K562 (cell line): ENCODE results near the gene RFC2. TPM values are rescaled to one million over a fixed set of nuclear protein-coding genes. Genes with fewer than 3 reads are reported as not detected.

Source experiments
- ATF1 ChIP-seq, 2 experiments: fragments of 450-650 bp in 1 of 2; IDR thresholded peaks; 2 replicates each; pipeline ENCODE4 v1.6.1; 2016; ENCODE audit warnings: missing compliant biosample characterization in 1 of 2, missing genetic modification characterization in 1 of 2
- BHLHE40 ChIP-seq: IDR thresholded peaks from 2 replicates; pipeline ENCODE4 v1.6.1; 2011; ENCODE audit warnings: low read length, improper control_type of control experiment
- CEBPG ChIP-seq, 3 experiments: fragments of 200-800 bp in 1 of 3; sonication (Bioruptor generic) in 1 of 3; sonication (generic) in 1 of 3; formaldehyde crosslinking in 1 of 3; IDR thresholded peaks in 2 of 3; conservative IDR thresholded peaks in 1 of 3; 2 replicates each; pipeline versions ENCODE4 v1.6.1 to v1.8.0; 2016 to 2022; ENCODE audit warnings: missing compliant biosample characterization in 2 of 3, missing genetic modification characterization in 2 of 3, mild to moderate bottlenecking in 1 of 3, missing genetic modification reagents in 1 of 3
- ETV6 ChIP-seq, 3 experiments: fragments of 150-350 bp in 1 of 3; sonication (generic) in 1 of 3; formaldehyde crosslinking in 1 of 3; IDR thresholded peaks; 2 replicates each; pipeline versions ENCODE4 v1.6.1 to v1.8.0; 2014 to 2022; ENCODE audit warnings: borderline replicate concordance in 2 of 3, low read depth in 2 of 3, antibody characterized with exemption in 1 of 3, low read length in 1 of 3, mild to moderate bottlenecking in 1 of 3, missing genetic modification reagents in 1 of 3
- GATAD2A ChIP-seq: fragments of 450-650 bp; IDR thresholded peaks from 2 replicates; pipeline ENCODE4 v1.6.1; 2017
- HDAC1 ChIP-seq, 2 experiments: fragments of 450-650 bp; IDR thresholded peaks; 2 replicates each; pipeline ENCODE4 v1.6.1; 2016 to 2017; ENCODE audit warnings: inconsistent platforms in 1 of 2, mild to moderate bottlenecking in 1 of 2, moderate library complexity in 1 of 2
- L3MBTL2 ChIP-seq: fragments of 450-650 bp; IDR thresholded peaks from 2 replicates; pipeline ENCODE4 v1.6.1; 2016; ENCODE audit warnings: mild to moderate bottlenecking, moderate library complexity
- MAZ ChIP-seq, 2 experiments: fragments of 450-650 bp in 1 of 2; sonication (generic) in 1 of 2; formaldehyde crosslinking; IDR thresholded peaks in 1 of 2; conservative IDR thresholded peaks in 1 of 2; 2 replicates each; pipeline versions ENCODE4 v1.4.0 to v1.5.0; 2020; ENCODE audit warnings: mild to moderate bottlenecking in 1 of 2, missing genetic modification reagents in 1 of 2
- MTA3 ChIP-seq: fragments of 450-650 bp; formaldehyde crosslinking; IDR thresholded peaks from 2 replicates; pipeline ENCODE4 v1.6.1; 2017; ENCODE audit warnings: mild to moderate bottlenecking, borderline replicate concordance
- PHTF2 ChIP-seq: fragments of 250-450 bp; sonication (Bioruptor Pico); IDR thresholded peaks from 2 replicates; pipeline ENCODE4 v1.5.0; 2021; ENCODE audit warnings: mild to moderate bottlenecking
- PURB ChIP-seq: sonication (generic); formaldehyde crosslinking; IDR thresholded peaks from 2 replicates; pipeline ENCODE4 v1.9.0; 2021; ENCODE audit warnings: low read depth, mild to moderate bottlenecking, missing genetic modification reagents
- SMAD2 ChIP-seq: fragments of 150-350 bp; IDR thresholded peaks from 2 replicates; pipeline ENCODE4 v1.6.1; 2014; ENCODE audit warnings: low read depth, mild to moderate bottlenecking, low read length
- SMC3 ChIP-seq: conservative IDR thresholded peaks from 2 replicates; pipeline ENCODE4 v1.6.1; 2011; ENCODE audit warnings: low read depth, low read length, improper control_type of control experiment; ENCODE audit not compliant: insufficient read depth
- SPI1 ChIP-seq: IDR thresholded peaks from 2 replicates; pipeline ENCODE4 v1.6.1; 2011; ENCODE audit warnings: low read depth, low read length, control low read depth, borderline replicate concordance
- TAF9B ChIP-seq: fragments of 450-650 bp; IDR thresholded peaks from 2 replicates; pipeline ENCODE4 v1.6.1; 2018; ENCODE audit warnings: mild to moderate bottlenecking; ENCODE audit not compliant: partially characterized antibody
- TCFL5 ChIP-seq: fragments of 250-450 bp; sonication (Bioruptor Pico); conservative IDR thresholded peaks from 2 replicates; pipeline ENCODE4 v1.6.1; 2021; ENCODE audit warnings: mild to moderate bottlenecking, moderate library complexity, matching md5 sums
- TSC22D4 ChIP-seq: fragments of 450-650 bp; IDR thresholded peaks from 2 replicates; pipeline ENCODE4 v1.6.1; 2016; ENCODE audit warnings: missing genetic modification characterization, missing biosample characterization, control low read depth
- XRCC5 ChIP-seq: fragments of 200-400 bp; formaldehyde crosslinking; IDR thresholded peaks from 2 replicates; pipeline ENCODE4 v1.6.1; 2017; ENCODE audit warnings: low read depth, mild to moderate bottlenecking, low read length
- ZFX ChIP-seq: sonication (generic); formaldehyde crosslinking; IDR thresholded peaks from 2 replicates; pipeline ENCODE4 v1.8.0; 2022; ENCODE audit warnings: mild to moderate bottlenecking, missing genetic modification reagents, moderate library complexity
- ZNF282 ChIP-seq: sonication (generic); formaldehyde crosslinking; IDR thresholded peaks from 2 replicates; pipeline ENCODE4 v1.8.1; 2023; ENCODE audit warnings: missing genetic modification reagents
- ZNF316 ChIP-seq: fragments of 450-650 bp; IDR thresholded peaks from 2 replicates; pipeline ENCODE4 v1.6.1; 2016
- polyA plus RNA-seq, 8 experiments: library from polyadenylated mRNA; depleted of rRNA in 4 of 8; stranded (reverse) in 5 of 8; unstranded in 3 of 8; fragments of >200 nt; fragmentation: Nextera tagmentation in 2 of 8; fragmentation: Illumina TruSeq in 1 of 8; extraction: Ambion mirVana in 2 of 8; extraction: Trizol in 1 of 8; gene quantifications; 2 replicates each; pipeline versions ENCODE4 v1.2.1 to v1.2.3, GENCODE V29; 2011 to 2014; ENCODE audit warnings: inconsistent platforms in 1 of 8, missing spikeins in 1 of 8
- total RNA-seq, 7 experiments: library from RNA; depleted of rRNA in 6 of 7; stranded (reverse); fragments of >200 nt in 6 of 7; fragmentation: Illumina TruSeq in 2 of 7; extraction: Trizol in 2 of 7; gene quantifications; 2 replicates each; pipeline versions ENCODE4 v1.2.1 to v1.2.3, GENCODE V29; 2011 to 2021; ENCODE audit warnings: low replicate concordance in 1 of 7
- TF ChIP-seq, protein P1 (sequence below), 2 experiments: IDR thresholded peaks; 2 replicates each; pipeline ENCODE4 v1.6.1; 2011; ENCODE audit warnings: borderline replicate concordance in 1 of 2, control low read depth in 1 of 2, low read depth in 1 of 2, low read length in 1 of 2, mild to moderate bottlenecking in 1 of 2, mixed read lengths in 1 of 2, moderate library complexity in 1 of 2; ENCODE audit not compliant: insufficient read depth in 1 of 2, insufficient read length in 1 of 2, poor library complexity in 1 of 2, severe bottlenecking in 1 of 2; ENCODE audit errors: extremely low read depth in 1 of 2
- TF ChIP-seq, protein P2 (sequence below), 3 experiments: IDR thresholded peaks in 2 of 3; conservative IDR thresholded peaks in 1 of 3; 2 replicates each; pipeline ENCODE4 v1.5.1; 2011 to 2012; ENCODE audit warnings: low read length in 3 of 3, mild to moderate bottlenecking in 3 of 3, control low read depth in 2 of 3, improper control_type of control experiment in 1 of 3, inconsistent platforms in 1 of 3, low read depth in 1 of 3, mixed read lengths in 1 of 3, moderate library complexity in 1 of 3; ENCODE audit not compliant: insufficient read depth in 2 of 3
- TF ChIP-seq, protein P3 (sequence below): sonication (generic); formaldehyde crosslinking; IDR thresholded peaks from 2 replicates; pipeline ENCODE4 v1.8.1; 2022; ENCODE audit warnings: missing genetic modification reagents

The RFC2 gene
- total and polyA plus RNA-seq, 9 of the 15 experiments (the other 6 are each of a cell fraction or from before 2014, with no cell fraction given) = 32.5 to 161 (median 102) TPM

DNA sequence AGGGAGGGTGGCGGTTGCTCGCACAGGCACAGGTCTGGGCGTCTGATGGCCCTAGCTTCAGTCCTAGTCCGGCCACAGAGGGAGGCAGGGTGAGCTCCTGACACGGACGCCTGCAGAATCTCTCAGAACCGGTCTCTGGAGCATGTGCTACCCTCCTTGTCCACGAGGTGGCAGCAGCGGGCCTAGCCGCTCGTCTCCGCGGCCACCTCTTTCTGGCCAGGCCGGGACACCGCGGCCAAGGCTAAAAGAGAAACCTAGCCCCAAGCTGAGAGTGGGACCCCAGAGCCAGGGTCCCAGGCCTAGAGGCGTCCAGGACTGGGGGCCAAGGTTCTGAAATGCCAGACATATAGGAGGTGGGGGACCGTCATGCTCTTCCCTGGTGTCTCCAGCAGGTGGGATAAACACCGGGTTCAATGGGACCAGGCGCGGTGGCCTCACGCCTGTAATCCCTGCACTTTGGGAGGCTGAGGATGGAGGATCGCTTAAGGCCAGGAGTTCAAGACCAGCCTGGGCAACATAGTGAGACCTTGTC lies 47.5 kb downstream of the RFC2 start (continued):
- TF ChIP-seq, protein P1, sequence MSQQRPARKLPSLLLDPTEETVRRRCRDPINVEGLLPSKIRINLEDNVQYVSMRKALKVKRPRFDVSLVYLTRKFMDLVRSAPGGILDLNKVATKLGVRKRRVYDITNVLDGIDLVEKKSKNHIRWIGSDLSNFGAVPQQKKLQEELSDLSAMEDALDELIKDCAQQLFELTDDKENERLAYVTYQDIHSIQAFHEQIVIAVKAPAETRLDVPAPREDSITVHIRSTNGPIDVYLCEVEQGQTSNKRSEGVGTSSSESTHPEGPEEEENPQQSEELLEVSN (IDR thresholded peaks at IDR 0.05; ENCODE audit: borderline replicate concordance in 1 of 2, extremely low read depth in 1 of 2, insufficient read depth in 1 of 2, insufficient read length in 1 of 2, low read depth in 1 of 2, low read length in 1 of 2, poor library complexity in 1 of 2, severe bottlenecking in 1 of 2) = no peak
- TF ChIP-seq ETV6 (IDR thresholded peaks at IDR 0.05; ENCODE audit: borderline replicate concordance in 1 of 2, low read depth in 2 of 2, low read length in 1 of 2) (no peak), ETV6 (CRISPR knock-in tag; IDR thresholded peaks at IDR 0.05; ENCODE audit: borderline replicate concordance) (no peak), SMAD2 (no peak), SPI1 (no peak), TCFL5 (CRISPR knock-in tag) (no peak), PHTF2 (CRISPR knock-in tag) (no peak), CEBPG (CRISPR knock-in tag; IDR thresholded peaks at IDR 0.05) (no peak), CEBPG (tag; conservative IDR thresholded peaks at IDR 0.05 in 1 of 2, IDR thresholded peaks at IDR 0.05 in 1 of 2) (no peak), ZNF316 (no peak), ZFX (CRISPR knock-in tag) (peak; percentile 15; the same call in 1 of the 2 replicates), BHLHE40 (peak; percentile 35), TSC22D4 (no peak), ZNF282 (CRISPR knock-in tag) (no peak), MTA3 (no peak), L3MBTL2 (peak; percentile 50), ATF1 (CRISPR knock-in tag; IDR thresholded peaks at IDR 0.05) (no peak), ATF1 (tag; IDR thresholded peaks at IDR 0.05) (peak; percentile 34; the same call in 1 of the 2 replicates), XRCC5 (peak; percentile 85; the same call in 1 of the 2 replicates), TAF9B (no peak), PURB (CRISPR knock-in tag) (no peak), MAZ (CRISPR knock-in tag; conservative IDR thresholded peaks at IDR 0.05 in 1 of 2, IDR thresholded peaks at IDR 0.05 in 1 of 2) (peak; percentile 76 to 78), HDAC1 (IDR thresholded peaks at IDR 0.05) (0 out of 4 replicates have a peak, but pooled peaks of 1 of the 2 experiments have one; percentile 33), SMC3 (peak; percentile 97), GATAD2A (0 out of 2 replicates have a peak, but pooled peaks have one; percentile 39)
- TF ChIP-seq, protein P2, sequence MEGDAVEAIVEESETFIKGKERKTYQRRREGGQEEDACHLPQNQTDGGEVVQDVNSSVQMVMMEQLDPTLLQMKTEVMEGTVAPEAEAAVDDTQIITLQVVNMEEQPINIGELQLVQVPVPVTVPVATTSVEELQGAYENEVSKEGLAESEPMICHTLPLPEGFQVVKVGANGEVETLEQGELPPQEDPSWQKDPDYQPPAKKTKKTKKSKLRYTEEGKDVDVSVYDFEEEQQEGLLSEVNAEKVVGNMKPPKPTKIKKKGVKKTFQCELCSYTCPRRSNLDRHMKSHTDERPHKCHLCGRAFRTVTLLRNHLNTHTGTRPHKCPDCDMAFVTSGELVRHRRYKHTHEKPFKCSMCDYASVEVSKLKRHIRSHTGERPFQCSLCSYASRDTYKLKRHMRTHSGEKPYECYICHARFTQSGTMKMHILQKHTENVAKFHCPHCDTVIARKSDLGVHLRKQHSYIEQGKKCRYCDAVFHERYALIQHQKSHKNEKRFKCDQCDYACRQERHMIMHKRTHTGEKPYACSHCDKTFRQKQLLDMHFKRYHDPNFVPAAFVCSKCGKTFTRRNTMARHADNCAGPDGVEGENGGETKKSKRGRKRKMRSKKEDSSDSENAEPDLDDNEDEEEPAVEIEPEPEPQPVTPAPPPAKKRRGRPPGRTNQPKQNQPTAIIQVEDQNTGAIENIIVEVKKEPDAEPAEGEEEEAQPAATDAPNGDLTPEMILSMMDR (IDR thresholded peaks at IDR 0.05 in 2 of 3, conservative IDR thresholded peaks at IDR 0.05 in 1 of 3; ENCODE audit: insufficient read depth in 2 of 3, low read depth in 1 of 3, low read length in 3 of 3) = peak; percentile 95 to 99 (median 97)
- TF ChIP-seq, protein P3, sequence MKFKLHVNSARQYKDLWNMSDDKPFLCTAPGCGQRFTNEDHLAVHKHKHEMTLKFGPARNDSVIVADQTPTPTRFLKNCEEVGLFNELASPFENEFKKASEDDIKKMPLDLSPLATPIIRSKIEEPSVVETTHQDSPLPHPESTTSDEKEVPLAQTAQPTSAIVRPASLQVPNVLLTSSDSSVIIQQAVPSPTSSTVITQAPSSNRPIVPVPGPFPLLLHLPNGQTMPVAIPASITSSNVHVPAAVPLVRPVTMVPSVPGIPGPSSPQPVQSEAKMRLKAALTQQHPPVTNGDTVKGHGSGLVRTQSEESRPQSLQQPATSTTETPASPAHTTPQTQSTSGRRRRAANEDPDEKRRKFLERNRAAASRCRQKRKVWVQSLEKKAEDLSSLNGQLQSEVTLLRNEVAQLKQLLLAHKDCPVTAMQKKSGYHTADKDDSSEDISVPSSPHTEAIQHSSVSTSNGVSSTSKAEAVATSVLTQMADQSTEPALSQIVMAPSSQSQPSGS (CRISPR knock-in tag) = no peak
